B cell (primary cell): ENCODE results near the gene SH2D4B. TPM values are rescaled to one million over a fixed set of nuclear protein-coding genes. Genes with fewer than 3 reads are reported as not detected.

ENCODE experiments used
- ATAC-seq: fragments of 200-7000 bp; cut with Tn5 transposase; one replicate; pipeline ENCODE4 v1.10.0; 2021; ENCODE audit warnings: low read depth, mild to moderate bottlenecking, moderate number of reproducible peaks, moderate library complexity
- CTCF ChIA-PET: fragments of 350-600 bp; sonication (Branson Sonifier 250); formaldehyde crosslinking; loops from one replicate; lab custom pipeline; 2021; ENCODE audit warnings: antibody characterized with exemption, inconsistent platforms; lab: Charles Lee
- POLR2A ChIA-PET: fragments of 350-600 bp; sonication (Branson Sonifier 250); formaldehyde crosslinking; loops from one replicate; lab custom pipeline; 2021; ENCODE audit warnings: antibody characterized with exemption; lab: Charles Lee
- DNase-seq: peaks from one replicate; pipeline ENCODE4 v3.0.0; 2013
- H2AFZ ChIP-seq: 2 replicates; pipeline ENCODE4 v1.6.1; 2012; ENCODE audit warnings: mild to moderate bottlenecking, low read depth, low read length; ENCODE audit not compliant: insufficient read depth, poor library complexity, severe bottlenecking
- H3K27ac ChIP-seq, 2 donors: 1 replicate in 1 of 2; 2 replicates in 1 of 2; pipeline ENCODE4 v1.5.1; 2012 to 2013; ENCODE audit warnings: low read length in 2 of 2, mild to moderate bottlenecking in 2 of 2, moderate library complexity in 1 of 2
- H3K27me3 ChIP-seq, 4 experiments: fragments of 200-600 bp in 1 of 4; sonication (generic) in 1 of 4; replicated peaks in 1 of 4; 1 replicate in 2 of 4; 2 replicates in 2 of 4; pipeline versions ENCODE4 v1.6.1 to v1.7.0; 2013 to 2016; ENCODE audit warnings: low read length in 3 of 4, mild to moderate bottlenecking in 2 of 4, mixed read lengths in 1 of 4, moderate library complexity in 1 of 4; ENCODE audit not compliant: insufficient read depth in 4 of 4, control insufficient read depth in 3 of 4; ENCODE audit errors: control extremely low read depth in 1 of 4
- H3K36me3 ChIP-seq, 2 experiments: replicated peaks in 1 of 2; 1 replicate in 1 of 2; 2 replicates in 1 of 2; pipeline versions ENCODE4 v1.6.1 to v1.7.1; 2013; ENCODE audit warnings: low read length in 1 of 2; ENCODE audit not compliant: insufficient read depth in 2 of 2, control insufficient read depth in 1 of 2; ENCODE audit errors: control extremely low read depth in 1 of 2, extremely low read depth in 1 of 2
- H3K4me1 ChIP-seq, 2 donors: fragments of 200-600 bp in 1 of 2; sonication (generic) in 1 of 2; 1 replicate in 1 of 2; 2 replicates in 1 of 2; pipeline versions ENCODE4 v1.5.1 to v1.6.1; 2013 to 2017; ENCODE audit warnings: low read length in 2 of 2; ENCODE audit not compliant: control insufficient read depth in 2 of 2, insufficient read depth in 2 of 2
- H3K4me2 ChIP-seq: replicated peaks from 2 replicates; pipeline ENCODE3; 2012; ENCODE audit warnings: mild to moderate bottlenecking, low read depth, low read length; ENCODE audit not compliant: poor library complexity, severe bottlenecking
- H3K4me3 ChIP-seq, 5 experiments: fragments of 200-600 bp in 1 of 5; sonication (generic) in 1 of 5; 1 replicate in 3 of 5; 2 replicates in 2 of 5; pipeline versions ENCODE4 v1.5.1 to v1.7.0; 2011 to 2016; ENCODE audit warnings: low read length in 4 of 5, mild to moderate bottlenecking in 4 of 5, low read depth in 2 of 5, control low read depth in 1 of 5, moderate library complexity in 1 of 5; ENCODE audit not compliant: insufficient read depth in 1 of 5; ENCODE audit errors: control extremely low read depth in 1 of 5, extremely low read depth in 1 of 5
- H3K79me2 ChIP-seq: fragments of 200-600 bp; sonication (generic); one replicate; pipeline ENCODE4 v1.6.0; 2016; ENCODE audit warnings: low read length; ENCODE audit not compliant: control insufficient read depth, insufficient read depth
- H3K9ac ChIP-seq: fragments of 200-600 bp; sonication (generic); 2 replicates; pipeline ENCODE4 v1.6.1; 2017; ENCODE audit warnings: mild to moderate bottlenecking, low read length, moderate library complexity
- H3K9me3 ChIP-seq, 3 donors: one replicate each; pipeline versions ENCODE4 v1.6.1 to v1.7.1; 2013; ENCODE audit warnings: low read length in 2 of 3; ENCODE audit not compliant: control insufficient read depth in 2 of 3, insufficient read depth in 1 of 3; ENCODE audit errors: control extremely low read depth in 1 of 3
- H4K20me1 ChIP-seq: 2 replicates; pipeline ENCODE4 v1.6.0; 2012; ENCODE audit warnings: mild to moderate bottlenecking, low read length; ENCODE audit not compliant: insufficient read depth, control insufficient read depth, poor library complexity, severe bottlenecking
- H3K27ac Mint-ChIP-seq: one replicate; pipeline ENCODE4 v1.8.0; 2021; ENCODE audit warnings: mixed read lengths
- H3K27me3 Mint-ChIP-seq: one replicate; pipeline ENCODE4 v1.8.0; 2021; ENCODE audit warnings: mixed read lengths
- H3K4me1 Mint-ChIP-seq: one replicate; pipeline ENCODE4 v1.8.0; 2021; ENCODE audit warnings: mixed read lengths
- H3K4me3 Mint-ChIP-seq: one replicate; pipeline ENCODE4 v1.8.0; 2021; ENCODE audit warnings: mixed read lengths
- H3K9me3 Mint-ChIP-seq: one replicate; pipeline ENCODE4 v1.8.0; 2022; ENCODE audit warnings: mixed read lengths; ENCODE audit not compliant: insufficient read depth
- CTCF ChIP-seq: fragments of 200-600 bp; IDR thresholded peaks from one replicate; pipeline ENCODE4 v1.8.0; 2022; ENCODE audit warnings: antibody characterized with exemption, mild to moderate bottlenecking
- EZH2 ChIP-seq: IDR thresholded peaks from 2 replicates; pipeline ENCODE4 v1.6.1; 2012; ENCODE audit warnings: borderline replicate concordance, low read depth, mild to moderate bottlenecking, moderate library complexity, low read length; ENCODE audit not compliant: insufficient read depth, poor library complexity, severe bottlenecking
- WGBS: methylation state at CpG from one replicate; pipeline ENCODE4 v1.1.5; 2013; ENCODE audit warnings: missing lambda C conversion rate; ENCODE audit not compliant: insufficient coverage; 5-methylcytosine and 5-hydroxymethylcytosine counted together
- intact Hi-C: fragments of 100-400 bp; cut with micrococcal nuclease; formaldehyde crosslinking; loops from one replicate; pipeline ENCODE4 v1.10.0; 2022
- polyA plus RNA-seq: library from polyadenylated mRNA; depleted of rRNA; stranded (reverse); fragments of >200 nt; gene quantifications from 2 replicates; pipeline ENCODE4 v1.2.3, GENCODE V29; 2012
- total RNA-seq, 2 donors: library from RNA; stranded (reverse); fragments of 120-200 nt in 1 of 2; gene quantifications; 1 replicate in 1 of 2; 2 replicates in 1 of 2; pipeline versions ENCODE4 v1.2.3 to v1.2.4, GENCODE V29; 2013 to 2022

The SH2D4B gene
- total and polyA plus RNA-seq, 2 donors (not counting 1 experiment from before 2014, with no cell fraction given): 0.09 to 0.22 TPM

GRCh38 chr10:80617807-80618206 lies 80.1 kb downstream of the SH2D4B start:
- H3K4me1 Mint-ChIP-seq: no peaks in the 10 kb centered on the region
- H3K36me3 ChIP-seq: no peaks in the 10 kb centered on the region
- no peak overlapping the region for H3K4me2 ChIP-seq
- intact Hi-C loops: no loop called here
- no peak overlapping the region for H3K9ac ChIP-seq
- no peak overlapping the region for H3K27ac Mint-ChIP-seq
- 82% methylated on average over 2 of the region's 3 CpGs for WGBS
- ATAC-seq: no peak
- no peaks in the 10 kb centered on the region for H3K9me3 ChIP-seq
- no peaks in the 10 kb centered on the region for H3K4me1 ChIP-seq
- no peaks in the 10 kb centered on the region for H3K9me3 Mint-ChIP-seq
- H2AFZ ChIP-seq: no peak overlapping the region
- ChIA-PET CTCF (no interaction called here), POLR2A (interaction anchor here (0.6 kb wide), 1 partner anchor 624 kb away, joined by 3 read pairs; no protein-coding TSS in a partner anchor)
- H3K79me2 ChIP-seq: no peaks in the 10 kb centered on the region
- H3K27me3 ChIP-seq: no peaks in the 10 kb centered on the region
- peaks cover 7% of the 10 kb centered on the region for H3K27me3 Mint-ChIP-seq
- no peak overlapping the region for H3K4me3 Mint-ChIP-seq
- H3K4me3 ChIP-seq: no peak overlapping the region
- no peaks in the 10 kb centered on the region for H4K20me1 ChIP-seq
- DNase-seq: no peak
- TF ChIP-seq CTCF (no peak), EZH2 (no peak)
- H3K27ac ChIP-seq: no peak overlapping the region

DNA sequence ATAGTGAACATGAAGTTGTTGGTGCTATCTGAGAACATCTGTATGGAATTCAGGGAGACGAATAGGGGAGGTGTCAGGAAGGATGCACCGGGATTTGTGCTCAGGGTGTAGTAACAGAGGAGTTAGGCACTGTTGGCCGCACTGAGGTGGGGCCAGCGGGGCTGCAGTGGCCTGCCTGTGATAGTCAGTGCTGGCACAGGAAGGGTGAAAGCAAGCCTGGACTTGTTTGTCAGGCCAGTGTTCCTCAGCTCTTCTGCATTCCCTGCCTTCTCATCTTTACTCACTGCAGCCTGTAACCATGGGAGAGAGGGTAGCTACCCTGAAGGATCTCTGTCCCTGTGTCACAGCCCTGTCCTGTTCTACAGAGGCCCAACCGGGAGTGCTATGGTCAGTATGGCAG lies 81.3 kb downstream of the SH2D4B start:
- H3K4me1 ChIP-seq: no peaks in the 10 kb centered on the region
- H3K36me3 ChIP-seq: no peaks in the 10 kb centered on the region
- H3K79me2 ChIP-seq: no peaks in the 10 kb centered on the region
- H3K27ac ChIP-seq: no peak overlapping the region
- no peak for TF ChIP-seq CTCF
- ChIA-PET POLR2A (no interaction called here), CTCF (no interaction called here)
- no peaks in the 10 kb centered on the region for H3K9me3 ChIP-seq
- no peak overlapping the region for H3K4me2 ChIP-seq
- Mint-ChIP-seq H3K9me3 (no peaks in the 10 kb centered on the region), H3K4me1 (no peaks in the 10 kb centered on the region), H3K4me3 (no peak overlapping the region), H3K27ac (no peak overlapping the region), H3K27me3 (peaks cover 4% of the 10 kb centered on the region)
- H3K27me3 ChIP-seq: no peaks in the 10 kb centered on the region
- no peaks in the 10 kb centered on the region for H4K20me1 ChIP-seq
- intact Hi-C loops: no loop called here
- DNase-seq (no peak), ATAC-seq (no peak)
- 94% methylated on average over 5 of the region's 5 CpGs for WGBS
- H3K4me3 ChIP-seq: no peak overlapping the region
- no peak overlapping the region for H3K9ac ChIP-seq
- H2AFZ ChIP-seq: no peak overlapping the region
